Natural killer cell (primary cell): ENCODE results near the gene GRK6. TPM values are rescaled to one million over a fixed set of nuclear protein-coding genes. Genes with fewer than 3 reads are reported as not detected.

Experiments used
- ATAC-seq, 3 donors: fragments of 150-1000 bp in 2 of 3; fragments of 200-7000 bp in 1 of 3; cut with Tn5 transposase; 1 replicate in 1 of 3; 2 replicates in 2 of 3; pipeline ENCODE4 v1.10.0; 2021; ENCODE audit warnings: mild to moderate bottlenecking in 2 of 3, moderate library complexity in 2 of 3
- DNase-seq, 2 donors: peaks; one replicate each; pipeline versions ENCODE4 v3.0.0 to v3.0.0-alpha.2; 2013 to 2021; ENCODE audit warnings: mixed read lengths in 1 of 2
- H3K27ac ChIP-seq: one replicate; pipeline ENCODE4 v1.5.1; 2013; ENCODE audit warnings: mild to moderate bottlenecking, low read length
- H3K27me3 ChIP-seq: one replicate; pipeline ENCODE4 v1.6.1; 2013; ENCODE audit warnings: low read length; ENCODE audit not compliant: control insufficient read depth, insufficient read depth
- H3K36me3 ChIP-seq: one replicate; pipeline ENCODE4 v1.6.1; 2013; ENCODE audit warnings: low read length; ENCODE audit not compliant: control insufficient read depth, insufficient read depth
- H3K4me1 ChIP-seq: one replicate; pipeline ENCODE4 v1.6.1; 2013; ENCODE audit warnings: low read length; ENCODE audit not compliant: control insufficient read depth, insufficient read depth
- H3K4me3 ChIP-seq: one replicate; pipeline ENCODE4 v1.5.1; 2013; ENCODE audit warnings: low read length
- H3K9me3 ChIP-seq: one replicate; pipeline ENCODE4 v1.6.1; 2013; ENCODE audit warnings: low read length; ENCODE audit not compliant: control insufficient read depth, insufficient read depth
- H3K27ac Mint-ChIP-seq, 2 donors: one replicate each; pipeline ENCODE4 v1.8.0; 2022; ENCODE audit warnings: mild to moderate bottlenecking in 2 of 2, mixed read lengths in 2 of 2, moderate library complexity in 1 of 2
- H3K27me3 Mint-ChIP-seq, 2 donors: one replicate each; pipeline ENCODE4 v1.8.0; 2022; ENCODE audit warnings: low read depth in 2 of 2, mixed read lengths in 2 of 2
- H3K36me3 Mint-ChIP-seq: one replicate; pipeline ENCODE4 v1.8.0; 2022; ENCODE audit warnings: mixed read lengths
- H3K4me1 Mint-ChIP-seq, 2 donors: one replicate each; pipeline ENCODE4 v1.8.0; 2022; ENCODE audit warnings: mixed read lengths in 2 of 2
- H3K4me3 Mint-ChIP-seq: one replicate; pipeline ENCODE4 v1.8.0; 2022; ENCODE audit warnings: mild to moderate bottlenecking, moderate library complexity, mixed read lengths
- H3K9me3 Mint-ChIP-seq, 2 donors: one replicate each; pipeline ENCODE4 v1.8.0; 2022; ENCODE audit warnings: mixed read lengths in 2 of 2
- CTCF ChIP-seq: fragments of 200-600 bp; IDR thresholded peaks from one replicate; pipeline ENCODE4 v1.8.0; 2022; ENCODE audit warnings: antibody characterized with exemption
- WGBS: methylation state at CpG from one replicate; pipeline ENCODE4 v1.1.7; 2013; ENCODE audit warnings: missing lambda C conversion rate; ENCODE audit not compliant: insufficient coverage; 5-methylcytosine and 5-hydroxymethylcytosine counted together
- intact Hi-C: fragments of 100-400 bp; cut with micrococcal nuclease; formaldehyde crosslinking; loops from one replicate; pipeline ENCODE4 v1.14.2; 2022
- total RNA-seq, 4 donors: library from RNA; stranded (reverse); fragments of 120-200 nt in 1 of 4; gene quantifications; one replicate each; pipeline versions ENCODE4 v1.2.3 to v1.2.4, GENCODE V29; 2013 to 2022

The GRK6 gene
- total RNA-seq, 3 donors from 2014 or later (not counting 1 experiment from before 2014, with no cell fraction given), result 173 to 221 (median 190) TPM

DNA sequence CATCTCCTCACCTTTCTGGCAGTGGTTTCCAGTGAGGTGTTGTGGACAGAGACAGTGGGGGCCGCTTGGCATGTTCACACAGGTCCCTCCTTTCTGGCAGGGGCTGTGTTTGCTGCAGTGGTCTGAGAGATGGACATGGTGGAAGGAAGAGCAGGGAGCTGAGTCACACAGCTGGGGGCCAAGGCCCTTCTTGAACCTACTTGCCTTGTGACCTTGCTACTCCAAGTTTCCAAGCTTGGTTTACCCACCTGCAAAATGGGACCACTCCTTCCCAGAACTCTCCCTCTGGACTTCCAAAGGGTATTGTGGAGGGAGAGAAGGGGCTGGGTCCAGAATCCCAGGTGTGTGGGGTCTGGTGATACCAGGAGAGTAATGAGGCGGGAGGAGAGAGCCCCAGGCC is 21.2 kb upstream of the GRK6 start:
- 53% methylated on average over 2 of the region's 2 CpGs for WGBS
- Mint-ChIP-seq H3K27me3 (peaks cover 13 to 17% of the 10 kb centered on the region in 2 donors), H3K36me3 (no peaks in the 10 kb centered on the region), H3K4me1 (peaks cover 45 to 53% of the 10 kb centered on the region in 2 donors), H3K27ac (peak overlapping the region; percentile 62 to 84), H3K4me3 (peak overlapping the region; percentile 57), H3K9me3 (no peaks in the 10 kb centered on the region)
- peaks cover 60% of the 10 kb centered on the region for H3K4me1 ChIP-seq
- intact Hi-C loops, result no loop called here
- DNase-seq (peak in 1 of 2 donors; percentile 21), ATAC-seq (no peak)
- peak overlapping the region; percentile 2 for H3K27ac ChIP-seq
- H3K9me3 ChIP-seq, result no peaks in the 10 kb centered on the region
- H3K36me3 ChIP-seq, result no peaks in the 10 kb centered on the region
- no peak overlapping the region for H3K4me3 ChIP-seq
- peaks cover 20% of the 10 kb centered on the region for H3K27me3 ChIP-seq
- TF ChIP-seq CTCF, result no peak

GRCh38 chr5:177405805-177406204 is 20.7 kb upstream of the GRK6 start:
- Histone ChIP-seq H3K9me3 (no peaks in the 10 kb centered on the region), H3K4me3 (no peak overlapping the region), H3K27me3 (peaks cover 19% of the 10 kb centered on the region), H3K36me3 (no peaks in the 10 kb centered on the region), H3K27ac (peak overlapping the region; percentile 2), H3K4me1 (peaks cover 65% of the 10 kb centered on the region)
- no peak for TF ChIP-seq CTCF
- Mint-ChIP-seq H3K27ac (peak overlapping the region; percentile 70 to 84), H3K27me3 (peaks cover 13 to 17% of the 10 kb centered on the region in 2 donors), H3K36me3 (no peaks in the 10 kb centered on the region), H3K9me3 (no peaks in the 10 kb centered on the region), H3K4me3 (peak overlapping the region; percentile 57), H3K4me1 (peaks cover 49 to 58% of the 10 kb centered on the region in 2 donors)
- ATAC-seq, result peak; percentile 19 to 42 (median 23)
- WGBS, result 5% methylated on average over 5 of the region's 5 CpGs
- intact Hi-C loops, result no loop called here
- peak; percentile 29 to 38 for DNase-seq

DNA sequence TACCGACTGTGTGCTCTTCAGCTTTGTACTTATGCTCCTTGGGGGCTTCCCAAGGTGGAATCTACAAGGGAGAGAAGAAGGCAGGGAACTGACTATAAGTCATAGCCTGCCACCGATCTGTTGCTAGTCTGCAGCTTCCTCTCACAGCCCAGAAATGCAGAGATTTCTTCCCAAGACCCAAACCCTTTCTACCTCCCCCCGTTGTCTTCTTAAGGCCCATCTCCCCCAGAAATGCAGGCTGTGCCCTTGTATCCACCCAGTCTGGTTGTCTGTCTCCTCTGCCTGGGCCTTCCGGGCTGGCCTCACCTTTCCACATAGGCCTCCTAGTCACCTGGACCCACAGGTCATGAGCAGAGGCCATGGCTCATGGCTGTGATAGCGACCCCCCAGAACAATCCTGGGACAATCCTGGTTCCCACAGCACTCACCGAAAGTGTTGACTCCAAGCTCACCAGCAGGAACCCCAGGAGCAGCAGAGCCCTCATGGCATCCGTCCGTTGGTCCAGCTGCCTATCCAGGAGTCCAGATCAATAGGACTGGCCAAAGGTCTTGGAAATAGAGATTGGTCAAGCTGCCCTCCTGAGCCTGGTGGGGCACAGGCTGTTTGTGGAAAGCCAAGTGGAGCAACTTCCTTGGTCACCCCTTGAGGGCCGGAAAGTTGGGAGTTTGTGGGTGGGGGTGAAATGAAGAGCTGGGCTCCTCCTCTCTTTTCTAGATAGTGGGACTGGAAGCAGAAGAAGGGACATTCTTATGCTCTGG is 17.3 kb upstream of the GRK6 start, which contains the start of gene F12:
Gene F12 (minus strand): TSS at position 522 of the 759 bp plus-strand sequence. CDS start 37 bp downstream, at position 485.
- H3K4me3 Mint-ChIP-seq, result peak within 1 kb of the TSS; percentile 35
- intact Hi-C loops, result no loop called here
- no peaks in the 10 kb centered on the region for H3K9me3 ChIP-seq

More for the DNA sequence above, 17.3 kb upstream of the GRK6 start, which contains the start of gene F12:
- Mint-ChIP-seq H3K27ac (peak within 1 kb of the TSS; percentile 80 to 81), H3K36me3 (no peaks in the 10 kb centered on the region), H3K27me3 (no peaks in the 10 kb centered on the region), H3K9me3 (no peaks in the 10 kb centered on the region), H3K4me1 (peaks cover 59 to 77% of the 10 kb centered on the region in 2 donors)
- peaks cover 71% of the 10 kb centered on the region for H3K4me1 ChIP-seq
- no peak within 1 kb of the TSS for H3K4me3 ChIP-seq
- H3K36me3 ChIP-seq, result no peaks in the 10 kb centered on the region
- 98% methylated on average over 9 of the region's 9 CpGs for whole genome bisulfite sequencing
- ATAC-seq (no peak), DNase-seq (no peak)
- H3K27me3 ChIP-seq, result no peaks in the 10 kb centered on the region
- no peak for TF ChIP-seq CTCF
- H3K27ac ChIP-seq, result peak within 1 kb of the TSS; percentile 62
